Liver (tissue), 3 donors: Measurements from ENCODE around the gene KLF11.

Source experiments
- ATF3 ChIP-seq: IDR thresholded peaks from 2 replicates; pipeline ENCODE4 v1.6.1; 2016; ENCODE audit warnings: antibody characterized with exemption
- CTCF ChIP-seq: fragments of 150-350 bp; IDR thresholded peaks from 2 replicates; pipeline ENCODE4 v1.5.1; 2017; ENCODE audit warnings: improper control_type of control experiment, low read depth, low read length; ENCODE audit not compliant: missing input control
- FOXA1 ChIP-seq: IDR thresholded peaks from 2 replicates; pipeline ENCODE4 v1.6.1; 2016; ENCODE audit warnings: antibody characterized with exemption
- JUND ChIP-seq, 2 donors: IDR thresholded peaks; 2 replicates each; pipeline ENCODE4 v1.6.1; 2016; ENCODE audit warnings: antibody characterized with exemption in 2 of 2
- MAX ChIP-seq: IDR thresholded peaks from 2 replicates; pipeline ENCODE4 v1.6.1; 2016; ENCODE audit warnings: antibody characterized with exemption
- RAD21 ChIP-seq, 2 donors: IDR thresholded peaks; 2 replicates each; pipeline ENCODE4 v1.6.1; 2016; ENCODE audit warnings: antibody characterized with exemption in 2 of 2, mild to moderate bottlenecking in 2 of 2
- ZBTB33 ChIP-seq: IDR thresholded peaks from 2 replicates; pipeline ENCODE4 v1.6.1; 2016; ENCODE audit warnings: antibody characterized with exemption
- donor health status: healthy.
- donor health status: healthy.

- TF ChIP-seq CTCF (no peak), RAD21 (IDR thresholded peaks at IDR 0.05) (no peak), ATF3 (no peak), MAX (no peak), ZBTB33 (no peak), JUND (IDR thresholded peaks at IDR 0.05) (no peak), FOXA1 (no peak)
These were observed 4.6 kb upstream of the KLF11 start for GRCh38 chr2:10038716-10039115.
